Sciatic nerve (tissue), 2 donors: ENCODE results near the gene BTBD7. TPM values are rescaled to one million over a fixed set of nuclear protein-coding genes. Genes with fewer than 3 reads are reported as not detected.

Experiments
- ATAC-seq: fragments of 200-7000 bp; cut with Tn5 transposase; one replicate; pipeline ENCODE4 v1.9.1; 2020; ENCODE audit warnings: mild to moderate bottlenecking, moderate library complexity
- DNase-seq: peaks from one replicate; pipeline ENCODE4 v3.0.0-alpha.2; 2020; ENCODE audit warnings: low spot score
- intact Hi-C: fragments of 100-400 bp; cut with DNase I; formaldehyde crosslinking; loops from one replicate; pipeline ENCODE4 v1.14.2; 2022
- total RNA-seq: library from RNA; stranded (reverse); fragmentation: NEBNext Ultra II Directional; extraction: Animal tissue kit (Norgen Biotek cat#: 25700); gene quantifications from one replicate; pipeline ENCODE4 v1.2.1, GENCODE V29; 2021
- donor health status: DM: no; HTN: no; CAD: no.
- donor health status: DM: no; HTN: no; CAD: no.

BTBD7 gene
- total RNA-seq, 1 donor from 2014 or later: 40.7 TPM

DNA sequence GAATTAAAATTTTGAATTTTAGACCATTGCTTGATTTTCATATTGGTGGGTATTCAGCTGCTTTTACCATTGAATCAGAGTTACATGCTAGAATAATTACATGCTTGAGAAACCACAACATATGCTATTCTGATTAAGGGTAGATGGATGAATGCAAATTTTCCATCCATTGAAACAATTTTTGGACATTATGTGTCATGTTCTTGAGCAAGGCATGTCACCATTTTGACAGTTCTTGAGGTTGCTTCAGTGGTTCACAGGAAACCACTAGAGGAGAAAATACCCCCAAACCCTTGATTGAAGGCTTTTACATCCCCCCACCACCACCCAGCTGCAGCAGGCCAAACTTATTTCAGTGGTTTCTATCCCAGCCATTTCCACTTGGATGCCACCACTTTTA lies 112.3 kb downstream of the BTBD7 start:
- ATAC-seq: no peak
- intact Hi-C loops: loop anchor here (10.0 kb wide), 1 partner anchor 144 kb away; no protein-coding TSS in a partner anchor

DNA sequence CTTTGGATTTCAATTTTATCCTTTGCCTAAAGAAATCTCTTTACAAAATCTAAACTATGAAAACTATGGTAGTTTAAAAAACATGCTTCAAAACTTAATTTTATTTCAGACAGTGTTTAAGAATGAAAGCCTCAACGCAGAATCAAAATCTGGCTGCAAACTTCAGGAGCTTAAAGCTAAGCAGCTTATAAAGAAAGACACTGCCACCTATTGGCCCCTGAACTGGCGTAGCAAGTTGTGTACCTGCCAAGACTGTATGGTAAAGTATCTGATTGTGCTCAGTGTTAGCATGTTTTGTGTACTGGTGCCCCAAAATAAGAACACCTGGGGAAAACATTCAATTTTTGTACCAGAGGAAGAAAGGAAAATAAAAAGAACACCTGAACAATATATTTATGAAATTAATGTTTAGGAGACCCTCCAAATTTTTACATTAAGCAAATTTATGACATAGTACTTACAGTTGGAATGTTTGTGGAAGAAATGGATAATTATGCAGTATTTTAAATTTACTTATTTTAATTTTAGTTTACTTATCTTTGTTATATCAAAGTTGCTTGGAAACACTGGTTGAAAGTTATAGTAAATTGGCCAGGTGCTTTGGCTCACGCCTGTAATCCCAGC lies 113.6 kb downstream of the BTBD7 start:
- intact Hi-C loops: no loop called here
- ATAC-seq (no peak), DNase-seq (no peak)

More for the DNA sequence above, 112.3 kb downstream of the BTBD7 start:
- DNase-seq: no peak

DNA sequence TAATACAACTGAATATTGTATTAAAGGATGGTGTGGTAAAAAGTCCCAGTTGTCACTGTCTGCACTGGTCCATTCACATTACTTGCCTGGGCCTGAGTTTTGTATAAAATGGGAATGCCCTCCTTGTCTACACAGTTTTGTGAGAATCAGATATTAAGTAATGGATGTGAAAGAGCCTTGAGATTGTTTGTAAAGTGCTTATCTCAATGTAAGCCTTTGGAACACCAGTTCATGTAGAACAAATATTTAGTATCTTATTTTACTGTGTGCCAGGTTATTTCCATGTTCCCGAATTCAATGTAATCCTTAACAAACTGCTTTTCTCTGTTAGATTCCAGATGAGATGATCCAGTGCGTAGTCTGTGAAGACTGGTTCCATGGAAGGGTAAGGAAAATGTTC lies 118.2 kb downstream of the BTBD7 start:
- DNase-seq (no peak), ATAC-seq (no peak)
- intact Hi-C loops: no loop called here

DNA sequence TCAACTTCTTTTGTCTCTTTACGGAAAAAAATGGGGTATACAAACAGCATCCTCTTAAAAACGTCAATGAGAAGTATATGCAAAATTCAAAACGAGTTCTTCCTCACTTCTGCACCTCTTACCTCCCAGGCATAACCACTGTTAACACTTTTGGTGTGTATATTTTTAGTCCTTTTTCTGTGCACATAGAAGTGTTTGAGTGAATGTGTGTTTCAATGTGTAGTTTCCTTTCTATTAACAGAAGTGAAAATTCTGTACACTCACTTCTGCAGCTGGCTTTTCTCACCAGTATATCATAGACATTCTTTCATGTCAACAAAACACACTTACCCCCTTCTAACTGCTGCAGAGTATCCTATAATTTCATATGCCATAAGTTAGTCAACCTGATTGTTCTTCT lies 120.4 kb downstream of the BTBD7 start:
- no peak for ATAC-seq
- no peak for DNase-seq
- intact Hi-C loops: no loop called here

DNA sequence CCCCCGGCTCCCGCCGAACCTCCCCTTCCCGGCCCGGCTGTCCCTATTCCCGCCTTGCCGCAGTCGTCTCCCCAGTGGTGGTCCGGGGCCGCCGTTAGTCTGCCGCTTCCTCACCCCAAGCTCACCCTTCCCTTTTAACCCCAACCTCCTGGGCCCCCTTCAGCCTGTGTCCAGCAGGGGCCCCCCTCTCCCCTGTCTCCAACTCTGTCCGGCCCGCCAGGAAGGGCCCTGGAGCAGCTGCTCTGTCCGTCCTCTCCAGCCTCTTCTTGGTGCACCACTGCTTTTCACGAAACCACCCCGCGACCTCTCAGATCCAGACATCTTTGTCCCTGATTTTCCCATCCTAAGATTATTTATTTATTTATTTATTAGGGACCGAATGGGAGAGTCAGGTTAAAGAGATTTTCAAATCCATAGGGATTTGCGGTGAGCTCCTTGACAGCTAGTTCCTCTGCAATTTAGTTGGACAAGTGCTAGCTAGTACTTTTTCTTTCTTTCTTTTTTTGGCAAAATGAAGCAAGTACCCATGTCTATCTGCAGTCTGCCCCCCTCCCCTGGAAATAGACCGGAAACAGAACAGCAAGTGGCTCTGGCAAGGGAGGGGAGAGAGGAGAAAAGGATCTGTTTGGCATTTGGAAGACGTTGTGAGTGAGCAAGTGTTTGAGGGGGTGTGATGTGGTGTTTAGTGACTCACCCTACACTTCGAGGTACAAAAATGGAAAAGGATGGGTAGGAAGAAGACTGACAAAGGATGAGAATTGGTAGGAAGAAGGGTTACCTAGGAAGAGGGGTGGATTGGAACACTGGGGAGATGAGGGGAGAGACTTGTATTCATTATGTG lies 125.1 kb downstream of the BTBD7 start:
- no peak for DNase-seq
- ATAC-seq: peak; percentile 80
- intact Hi-C loops: no loop called here

- DNase-seq: peak; percentile 95
- intact Hi-C loops: no loop called here
- peak; percentile 100 for ATAC-seq
These were observed 125.9 kb downstream of the BTBD7 start, which contains the start of the genes GON7 and UBR7 for GRCh38 chr14:93206793-93207467. Gene GON7 (minus strand): TSS chr14:93207065. CDS start chr14:93207037, 28 bp downstream. Gene UBR7 (plus strand): TSS chr14:93207256. CDS start chr14:93207292, 36 bp downstream.

DNA sequence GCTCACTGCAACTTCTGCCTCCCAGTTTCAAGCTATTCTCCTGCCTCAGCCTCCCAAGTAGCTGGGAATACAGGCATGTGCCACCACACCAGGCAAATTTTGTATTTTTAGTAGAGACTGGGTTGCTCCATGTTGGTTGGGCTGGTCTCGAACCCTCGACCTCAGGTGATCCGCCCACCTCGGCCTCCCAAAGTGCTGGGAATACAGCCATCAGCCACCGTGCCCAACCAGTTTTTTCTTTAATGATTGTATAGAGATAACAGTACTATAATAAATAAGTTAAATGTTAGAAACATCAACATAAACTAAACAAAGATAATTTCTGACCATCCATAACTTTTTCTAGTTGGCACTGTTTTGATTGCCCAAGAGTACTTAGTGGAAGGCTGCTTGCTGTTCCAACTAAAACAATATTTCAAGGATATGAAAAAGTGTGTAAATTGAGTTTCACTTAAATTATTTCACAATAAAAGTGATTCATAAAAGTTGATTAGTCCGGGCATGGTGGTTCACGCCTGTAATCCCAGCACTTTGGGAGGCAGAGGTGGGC lies 131.6 kb downstream of the BTBD7 start:
- DNase-seq (no peak), ATAC-seq (no peak)
- intact Hi-C loops: no loop called here

DNA sequence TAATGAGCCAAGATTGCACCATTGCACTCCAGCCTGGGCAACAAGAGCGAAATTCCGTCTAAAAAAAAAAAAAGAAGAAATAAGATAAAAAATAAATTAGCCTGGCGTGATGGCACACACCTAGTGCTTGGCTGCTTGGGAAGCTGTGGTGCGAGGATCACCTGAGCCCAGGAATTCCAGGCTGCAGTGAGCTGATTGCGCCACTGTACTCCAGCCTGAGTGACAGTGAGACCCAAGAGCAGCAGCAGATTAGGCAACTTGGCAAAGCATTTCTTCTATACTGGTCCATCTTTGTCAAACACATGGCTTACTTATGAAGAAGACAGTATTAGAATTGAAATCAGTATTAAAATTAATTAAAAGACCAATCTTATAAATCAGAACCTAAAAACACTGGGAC lies 132.3 kb downstream of the BTBD7 start:
- no peak for ATAC-seq
- no peak for DNase-seq
- intact Hi-C loops: no loop called here

- DNase-seq (no peak), ATAC-seq (no peak)
- intact Hi-C loops: no loop called here
These were observed 133.8 kb downstream of the BTBD7 start for GRCh38 chr14:93199031-93199430.

- intact Hi-C loops: no loop called here
- DNase-seq: no peak
- ATAC-seq: no peak
These were observed 137.4 kb downstream of the BTBD7 start for GRCh38 chr14:93195316-93195999.

Other genes with a start within 250 kb of the BTBD7 start
- gene ITPK1, start 217.1 kb downstream of the BTBD7 start, total RNA-seq: 118 TPM
- gene MOAP1, start 148.1 kb downstream of the BTBD7 start, total RNA-seq: 22.9 TPM
- gene LYSET, start 147.7 kb downstream of the BTBD7 start, total RNA-seq: 15.8 TPM
- gene GON7, start 126.0 kb downstream of the BTBD7 start, total RNA-seq: 7.4 TPM
- 18.7 TPM for gene UBR7, start 125.8 kb downstream of the BTBD7 start, total RNA-seq
- not detected for gene COX8C, start 14.1 kb upstream of the BTBD7 start, total RNA-seq
- gene UNC79, start 97.9 kb upstream of the BTBD7 start, total RNA-seq: 0.62 TPM